Keratinocyte (primary cell): ENCODE results near the gene MEAK7. TPM values are rescaled to one million over a fixed set of nuclear protein-coding genes. Genes with fewer than 3 reads are reported as not detected.

ENCODE experiments used
- DNase-seq: peaks from one replicate; pipeline ENCODE4 v3.0.0-alpha.2; 2011; ENCODE audit warnings: low read depth, missing footprints, low spot score
- FAIRE-seq: peaks from 2 replicates; lab custom pipeline; 2011; peaks lifted over from hg19 to GRCh38; lab: Jason Lieb, UNC
- H2AFZ ChIP-seq: 2 replicates; pipeline ENCODE4 v1.6.0; 2012; ENCODE audit warnings: low read length, control low read depth, inconsistent platforms; ENCODE audit not compliant: control insufficient read depth
- H3K27ac ChIP-seq: 2 replicates; pipeline ENCODE4 v1.5.1; 2011; ENCODE audit warnings: low read length; ENCODE audit not compliant: control insufficient read depth, insufficient read depth
- H3K27me3 ChIP-seq: 3 replicates; pipeline ENCODE4 v1.6.0; 2011; ENCODE audit warnings: low read length; ENCODE audit not compliant: control insufficient read depth, insufficient read depth; ENCODE audit errors: extremely low read depth
- H3K36me3 ChIP-seq, 2 experiments: 2 replicates in 1 of 2; 3 replicates in 1 of 2; pipeline ENCODE4 v1.5.1; 2011; ENCODE audit warnings: low read length in 2 of 2, mild to moderate bottlenecking in 1 of 2; ENCODE audit not compliant: control insufficient read depth in 2 of 2, insufficient read depth in 2 of 2; ENCODE audit errors: extremely low read depth in 1 of 2
- H3K4me1 ChIP-seq: 3 replicates; pipeline ENCODE4 v1.5.1; 2011; ENCODE audit warnings: low read length; ENCODE audit not compliant: control insufficient read depth, insufficient read depth; ENCODE audit errors: extremely low read depth
- H3K4me2 ChIP-seq: 3 replicates; pipeline ENCODE4 v1.6.0; 2011; ENCODE audit warnings: low read depth, low read length; ENCODE audit not compliant: control insufficient read depth, insufficient read depth; ENCODE audit errors: extremely low read depth
- H3K4me3 ChIP-seq, 3 experiments: fragments of 200-600 bp in 1 of 3; sonication (generic) in 1 of 3; 2 replicates in 2 of 3; 3 replicates in 1 of 3; pipeline ENCODE4 v1.5.1; 2011 to 2016; ENCODE audit warnings: low read length in 3 of 3, mild to moderate bottlenecking in 3 of 3, control low read depth in 2 of 3, inconsistent platforms in 1 of 3, low read depth in 1 of 3, mixed read lengths in 1 of 3, mixed run types in 1 of 3, moderate library complexity in 1 of 3; ENCODE audit not compliant: control insufficient read depth in 2 of 3, insufficient read depth in 2 of 3; ENCODE audit errors: extremely low read depth in 1 of 3
- H3K79me2 ChIP-seq: 2 replicates; pipeline ENCODE4 v1.6.0; 2012; ENCODE audit warnings: low read length; ENCODE audit not compliant: control insufficient read depth, insufficient read depth
- H3K9ac ChIP-seq: 3 replicates; pipeline ENCODE4 v1.6.0; 2011; ENCODE audit warnings: low read length; ENCODE audit not compliant: control insufficient read depth, insufficient read depth; ENCODE audit errors: extremely low read depth
- H3K9me1 ChIP-seq: 3 replicates; pipeline ENCODE4 v1.6.0; 2011; ENCODE audit warnings: low read length; ENCODE audit not compliant: control insufficient read depth, insufficient read depth; ENCODE audit errors: extremely low read depth
- H3K9me3 ChIP-seq: 2 replicates; pipeline ENCODE4 v1.5.1; 2012; ENCODE audit warnings: low read depth, low read length; ENCODE audit not compliant: control insufficient read depth
- H4K20me1 ChIP-seq: 3 replicates; pipeline ENCODE4 v1.6.0; 2011; ENCODE audit warnings: low read length; ENCODE audit not compliant: control insufficient read depth, insufficient read depth; ENCODE audit errors: extremely low read depth
- CTCF ChIP-seq, 3 experiments: IDR thresholded peaks in 1 of 3; conservative IDR thresholded peaks in 1 of 3; optimal IDR thresholded peaks in 1 of 3; 2 replicates in 2 of 3; 3 replicates in 1 of 3; pipeline versions ENCODE3 to v1.5.1; 2011; ENCODE audit warnings: low read length in 3 of 3, mild to moderate bottlenecking in 3 of 3, moderate library complexity in 2 of 3, control low read depth in 1 of 3, inconsistent platforms in 1 of 3; ENCODE audit not compliant: insufficient read depth in 2 of 3; ENCODE audit errors: extremely low read depth in 1 of 3
- EZH2 ChIP-seq: IDR thresholded peaks from one replicate; pipeline ENCODE4 v1.6.1; 2012; ENCODE audit warnings: inconsistent platforms, mild to moderate bottlenecking, low read length, moderate library complexity
- dilution Hi-C: fragments of 300-500 bp; cut with MboI; formaldehyde crosslinking; loops from one replicate; pipeline ENCODE4 v1.7.0; 2020; ENCODE audit warnings: low sequenced_read_pairs; ENCODE audit not compliant: extremely low pct_ligation_motif_present
- polyA plus RNA-seq, 5 experiments: library from polyadenylated mRNA; depleted of rRNA in 3 of 5; stranded (reverse) in 3 of 5; stranded (forward) in 1 of 5; unstranded in 1 of 5; fragments of >200 nt; gene quantifications; 1 replicate in 1 of 5; 2 replicates in 3 of 5; 3 replicates in 1 of 5; pipeline versions ENCODE4 v1.2.1 to v1.2.3, GENCODE V29; 2011 to 2012; ENCODE audit warnings: missing spikeins in 2 of 5, low read depth in 1 of 5, low replicate concordance in 1 of 5

Gene MEAK7
- polyA plus RNA-seq, 1 donor (not counting 4 experiments of a cell fraction or from before 2014, with no cell fraction given) = 81.0 TPM

- Histone ChIP-seq H3K4me3 (no peak overlapping the region), H3K27ac (no peak overlapping the region), H3K27me3 (no peaks in the 10 kb centered on the region), H3K36me3 (peaks cover 29 to 53% of the 10 kb centered on the region in 2 experiments), H3K9ac (no peak overlapping the region), H2AFZ (no peak overlapping the region), H4K20me1 (no peaks in the 10 kb centered on the region), H3K79me2 (peaks cover 12% of the 10 kb centered on the region), H3K4me1 (no peaks in the 10 kb centered on the region), H3K9me1 (no peaks in the 10 kb centered on the region), H3K4me2 (no peak overlapping the region), H3K9me3 (no peaks in the 10 kb centered on the region)
- DNase-seq (no peak), FAIRE-seq (no peak)
- TF ChIP-seq CTCF (optimal IDR thresholded peaks at IDR 0.05 in 1 of 3, IDR thresholded peaks at IDR 0.05 in 1 of 3, conservative IDR thresholded peaks at IDR 0.05 in 1 of 3; ENCODE audit: extremely low read depth in 1 of 3, insufficient read depth in 2 of 3, low read length in 3 of 3) (no peak), EZH2 (no peak)
- dilution Hi-C loops = no loop called here
Observed at GRCh38 chr16:84461413-84462295, 42.8 kb downstream of the MEAK7 start.

- Histone ChIP-seq H2AFZ (no peak overlapping the region), H3K4me2 (no peak overlapping the region), H3K9me3 (no peaks in the 10 kb centered on the region), H3K79me2 (peaks cover 8% of the 10 kb centered on the region), H3K4me3 (no peak overlapping the region), H3K27ac (no peak overlapping the region), H3K4me1 (no peaks in the 10 kb centered on the region), H4K20me1 (no peaks in the 10 kb centered on the region), H3K36me3 (peaks cover 29 to 52% of the 10 kb centered on the region in 2 experiments), H3K9ac (no peak overlapping the region), H3K27me3 (no peaks in the 10 kb centered on the region), H3K9me1 (no peaks in the 10 kb centered on the region)
- dilution Hi-C loops = no loop called here
- DNase-seq (no peak), FAIRE-seq (no peak)
- TF ChIP-seq EZH2 = no peak
- no peak for TF ChIP-seq CTCF (optimal IDR thresholded peaks at IDR 0.05 in 1 of 3, IDR thresholded peaks at IDR 0.05 in 1 of 3, conservative IDR thresholded peaks at IDR 0.05 in 1 of 3; ENCODE audit: extremely low read depth in 1 of 3, insufficient read depth in 2 of 3, low read length in 3 of 3)
Observed at GRCh38 chr16:84461029-84461412, 43.4 kb downstream of the MEAK7 start.
